Measurements from ENCODE around the gene TRAP1. TPM values are rescaled to one million over a fixed set of nuclear protein-coding genes. Genes with fewer than 3 reads are reported as not detected.

The TRAP1 gene
- total RNA-seq, 4 donors from 2014 or later, result 31.8 to 231 (median 57.1) TPM

- no peak for DNase-seq
- in situ Hi-C loops (cut with MboI; ENCODE audit: low pct_ligation_motif_present in 1 of 4, low pct_unique_long_range_greater_than_20kb in 1 of 4, low sequenced_read_pairs in 3 of 4), result no loop called here
- no peaks in the 10 kb centered on the region for H3K4me1 ChIP-seq
- no peak overlapping the region for H3K27ac ChIP-seq
- H3K4me3 ChIP-seq, result no peak overlapping the region
- 96 to 100% methylated on average over 4 to 25 of the region's 25 CpGs for WGBS, 2 donors (ENCODE audit: low coverage in 1 of 2)
- no peaks in the 10 kb centered on the region for H3K9me3 ChIP-seq
- peaks cover 0 to 72% (median 32%) of the 10 kb centered on the region in 4 donors for H3K36me3 ChIP-seq
- H3K27me3 ChIP-seq, result no peaks in the 10 kb centered on the region
- no peak for TF ChIP-seq EP300 (IDR thresholded peaks at IDR 0.05; ENCODE audit: low read depth)
- TF ChIP-seq POLR2AphosphoS5 (IDR thresholded peaks at IDR 0.05), result no peak
- no peak for TF ChIP-seq CTCF (IDR thresholded peaks at IDR 0.05)
- no peak for TF ChIP-seq POLR2A (IDR thresholded peaks at IDR 0.05)
- intact Hi-C loops (cut with DNase I; ENCODE audit: low total_unique reads), result no loop called here
Observed at GRCh38 chr16:3734758-3735221, 17.5 kb upstream of the TRAP1 start.

- no peak for DNase-seq
- TF ChIP-seq CTCF (IDR thresholded peaks at IDR 0.05) (no peak), POLR2A (IDR thresholded peaks at IDR 0.05) (no peak)
- Histone ChIP-seq H3K9me3 (no peaks in the 10 kb centered on the region), H3K27me3 (no peaks in the 10 kb centered on the region), H3K36me3 (peaks cover 2 to 72% (median 32%) of the 10 kb centered on the region in 4 donors), H3K4me1 (no peaks in the 10 kb centered on the region), H3K27ac (no peak overlapping the region), H3K4me3 (no peak overlapping the region)
- in situ Hi-C loops (cut with MboI; ENCODE audit: low pct_ligation_motif_present in 1 of 4, low pct_unique_long_range_greater_than_20kb in 1 of 4, low sequenced_read_pairs in 3 of 4), result no loop called here
- intact Hi-C loops (cut with DNase I; ENCODE audit: low total_unique reads), result no loop called here
- WGBS, 2 donors (ENCODE audit: low coverage in 1 of 2), result 98 to 100% methylated on average over 7 to 26 of the region's 27 CpGs
Observed at GRCh38 chr16:3734084-3734757, 16.9 kb upstream of the TRAP1 start.

GRCh38 chr16:3732171-3732570 is 14.8 kb upstream of the TRAP1 start:
- in situ Hi-C loops (cut with MboI; ENCODE audit: low pct_ligation_motif_present in 1 of 4, low pct_unique_long_range_greater_than_20kb in 1 of 4, low sequenced_read_pairs in 3 of 4) (no loop called here), intact Hi-C loops (cut with DNase I; ENCODE audit: low total_unique reads) (no loop called here)
- H3K4me1 ChIP-seq, result no peaks in the 10 kb centered on the region
- no peak overlapping the region for H3K4me3 ChIP-seq
- H3K36me3 ChIP-seq, result peaks cover 2 to 68% (median 36%) of the 10 kb centered on the region in 4 donors
- WGBS, 2 donors (ENCODE audit: low coverage in 1 of 2), result 86% methylated on average over 8 of the region's 8 CpGs; no CpG with 5 or more reads in 1 of the 2 donors
- TF ChIP-seq POLR2AphosphoS5 (IDR thresholded peaks at IDR 0.05) (no peak), CTCF (IDR thresholded peaks at IDR 0.05) (no peak), POLR2A (IDR thresholded peaks at IDR 0.05) (no peak), EP300 (IDR thresholded peaks at IDR 0.05; ENCODE audit: low read depth) (no peak)
- no peaks in the 10 kb centered on the region for H3K27me3 ChIP-seq
- no peaks in the 10 kb centered on the region for H3K9me3 ChIP-seq
- no peak overlapping the region for H3K27ac ChIP-seq
- no peak for DNase-seq

- no peak for DNase-seq
- in situ Hi-C loops (cut with MboI; ENCODE audit: low pct_ligation_motif_present in 1 of 4, low pct_unique_long_range_greater_than_20kb in 1 of 4, low sequenced_read_pairs in 3 of 4) (no loop called here), intact Hi-C loops (cut with DNase I; ENCODE audit: low total_unique reads) (no loop called here)
- TF ChIP-seq EP300 (IDR thresholded peaks at IDR 0.05; ENCODE audit: low read depth) (no peak), CTCF (IDR thresholded peaks at IDR 0.05) (no peak), POLR2AphosphoS5 (IDR thresholded peaks at IDR 0.05) (no peak), POLR2A (IDR thresholded peaks at IDR 0.05) (no peak)
- H3K9me3 ChIP-seq, result no peaks in the 10 kb centered on the region
- H3K27ac ChIP-seq, result no peak overlapping the region
- 93% methylated on average over 34 of the region's 34 CpGs; no CpG with 5 or more reads in 1 of the 2 donors for WGBS, 2 donors (ENCODE audit: low coverage in 1 of 2)
- no peak overlapping the region for H3K4me3 ChIP-seq
- H3K4me1 ChIP-seq, result no peaks in the 10 kb centered on the region
- no peaks in the 10 kb centered on the region for H3K27me3 ChIP-seq
- H3K36me3 ChIP-seq, result peaks cover 0 to 65% (median 31%) of the 10 kb centered on the region in 4 donors
Observed at GRCh38 chr16:3731126-3731935, 14.0 kb upstream of the TRAP1 start.

Measured in transverse colon (tissue), 4 donors.